ENCODE measurements around the gene SBDS. TPM values are rescaled to one million over a fixed set of nuclear protein-coding genes. Genes with fewer than 3 reads are reported as not detected.

SBDS gene
- total and polyA plus RNA-seq, 2 of the 4 experiments (the other 2 are of a cell fraction): 43.0 to 65.7 TPM

- H3K23ac ChIP-seq (ENCODE audit: low read depth, low read length): no peak overlapping the region
- H3K4me2 ChIP-seq (ENCODE audit: low read depth, low read length): no peak overlapping the region
- H2BK15ac ChIP-seq (ENCODE audit: low read depth, low read length): no peak overlapping the region
- H3K14ac ChIP-seq (replicated peaks; ENCODE audit: low read depth, low read length): peak overlapping the region; percentile 34; the same call in 1 of the 2 replicates
- intact Hi-C loops (cut with micrococcal nuclease): no loop called here
- peak overlapping the region; percentile 72 for H3K4ac ChIP-seq (ENCODE audit: low read depth, low read length)
- TF ChIP-seq RCOR1 (IDR thresholded peaks at IDR 0.05; ENCODE audit: insufficient replicate concordance, low read length) (no peak), FOS (IDR thresholded peaks at IDR 0.05; ENCODE audit: low read depth, low read length) (no peak), BHLHE40 (IDR thresholded peaks at IDR 0.05; ENCODE audit: low read depth, low read length) (no peak)
- peak overlapping the region; percentile 51 for H2BK5ac ChIP-seq (ENCODE audit: low read depth, low read length, poor library complexity, severe bottlenecking)
- peak overlapping the region; percentile 67 for H2AFZ ChIP-seq (replicated peaks; ENCODE audit: low read length, poor library complexity)
- peak overlapping the region; percentile 42; the same call in 1 of the 2 replicates for H2AK5ac ChIP-seq (ENCODE audit: low read depth, low read length)
- peak overlapping the region; percentile 16 for H3K27ac ChIP-seq (ENCODE audit: insufficient read depth, low read length)
- H3K79me1 ChIP-seq (ENCODE audit: low read depth in 1 of 2, low read length in 2 of 2): peaks cover 17 to 48% of the 10 kb centered on the region in 2 experiments
- H3K4me3 ChIP-seq (ENCODE audit: insufficient read depth, low read depth, low read length): no peak overlapping the region
- 0 out of 2 replicates have a peak, but pooled peaks cover 8% of the 10 kb centered on the region for H4K20me1 ChIP-seq (ENCODE audit: insufficient read depth, low read length)
- peak overlapping the region in 1 of 2 experiments; percentile 55; a peak in 3 of 4 replicates for H4K8ac ChIP-seq (ENCODE audit: low read depth in 2 of 2, low read length in 2 of 2)
- H3K36me3 ChIP-seq (ENCODE audit: control insufficient read depth, insufficient read depth, low read length): peaks cover 48% of the 10 kb centered on the region
- BruUV-seq (replicated peaks): no TSS peak
- ChIA-PET POLR2A (ENCODE audit: unreplicated experiment) (interaction anchor here (0.6 kb wide), 1 partner anchor 124 kb away, joined by 3 read pairs; no protein-coding TSS in a partner anchor), CTCF (interaction anchor here (1.0 kb wide), 1 partner anchor 9 kb away, joined by 4 read pairs; no protein-coding TSS in a partner anchor)
- no peak overlapping the region for H4K5ac ChIP-seq (ENCODE audit: low read depth, low read length)
- peak overlapping the region; percentile 80 for H2AK9ac ChIP-seq (replicated peaks; ENCODE audit: low read depth, low read length, poor library complexity)
- ATAC-seq (ENCODE audit: low read depth): peak; percentile 94
- DNase-seq: peak; percentile 77
- no peak overlapping the region for H3K56ac ChIP-seq (ENCODE audit: extremely low read depth, insufficient read depth, low read length)
- no peaks in the 10 kb centered on the region for H3K9me3 ChIP-seq (ENCODE audit: control insufficient read depth, insufficient read depth, low read length)
- no peak overlapping the region for H3K9ac ChIP-seq (ENCODE audit: low read depth, low read length)
- H3K9me1 ChIP-seq (ENCODE audit: insufficient read depth, low read length): peaks cover 10% of the 10 kb centered on the region; the same call in 1 of the 2 replicates
- in situ Hi-C loops (cut with MboI; ENCODE audit: low sequenced_read_pairs): no loop called here
- H3K4me1 ChIP-seq (ENCODE audit: control insufficient read depth, insufficient read depth, low read length): peaks cover 8% of the 10 kb centered on the region
- peak overlapping the region; percentile 74 for H2BK120ac ChIP-seq (ENCODE audit: low read depth, low read length)
- no peak overlapping the region for H3K18ac ChIP-seq (ENCODE audit: low read depth, low read length)
- dilution Hi-C loops (cut with HindIII; ENCODE audit: low sequenced_read_pairs, unreplicated experiment): no loop called here
- H4K91ac ChIP-seq (ENCODE audit: insufficient read depth, low read depth, low read length): peak overlapping the region; percentile 76
- H3K27me3 ChIP-seq (ENCODE audit: control insufficient read depth, insufficient read depth, low read length): no peaks in the 10 kb centered on the region
- peak overlapping the region; percentile 47 for H2BK20ac ChIP-seq (ENCODE audit: low read depth, low read length)
- 32% methylated on average over 6 of the region's 11 CpGs; no CpG with 5 or more reads in 1 of the 2 experiments for WGBS, 2 experiments (ENCODE audit: extremely low coverage in 2 of 2, insufficient read length in 1 of 2)
Observed at GRCh38 chr7:66952343-66953043, 42.9 kb downstream of the SBDS start.

Data from IMR-90 (cell line).